Activated T-helper 1 cell treated with anti-CD3 and anti-CD28 coated beads, Interleukin-2, amount 50 U/mL, for 16 hours (primary cell): ENCODE measurements around the gene SLCO2B1.
A peak's percentile ranks its signal among the peaks of the same experiment; 100 is the strongest.

Experiments used
- DNase-seq, 2 donors: peaks; one replicate each; pipeline ENCODE4 v3.0.0-alpha.2; 2020; ENCODE audit warnings: low read depth in 1 of 2, low spot score in 1 of 2

The SLCO2B1 gene

DNA sequence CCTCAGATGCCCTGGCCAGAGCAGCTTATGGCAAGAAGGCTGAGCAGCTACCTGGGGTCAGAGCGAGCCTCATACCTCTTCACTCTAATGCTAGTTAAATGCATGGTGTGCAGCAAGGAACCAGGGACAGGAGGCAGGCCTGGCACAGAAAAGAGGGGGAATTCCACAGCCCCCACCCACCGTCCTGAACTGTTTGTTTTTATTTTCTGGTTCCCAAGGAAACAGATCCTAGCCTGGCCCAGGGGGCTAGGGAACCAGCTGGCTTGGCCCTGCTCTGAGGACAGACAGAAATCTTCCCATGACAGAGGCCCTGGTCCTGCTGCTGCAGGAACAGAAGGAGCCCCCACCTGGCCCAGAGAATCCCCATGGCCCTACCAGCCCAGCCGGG is 40.4 kb downstream of the SLCO2B1 start:
- DNase-seq = no peak

DNA sequence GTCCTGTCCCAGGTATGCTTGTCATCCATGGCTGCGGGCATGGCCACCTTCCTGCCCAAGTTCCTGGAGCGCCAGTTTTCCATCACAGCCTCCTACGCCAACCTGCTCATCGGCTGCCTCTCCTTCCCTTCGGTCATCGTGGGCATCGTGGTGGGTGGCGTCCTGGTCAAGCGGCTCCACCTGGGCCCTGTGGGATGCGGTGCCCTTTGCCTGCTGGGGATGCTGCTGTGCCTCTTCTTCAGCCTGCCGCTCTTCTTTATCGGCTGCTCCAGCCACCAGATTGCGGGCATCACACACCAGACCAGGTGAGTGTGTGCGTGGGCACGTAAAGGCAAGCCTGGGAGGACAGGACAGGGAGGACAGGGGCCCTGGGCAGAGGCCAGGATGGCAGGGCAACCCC is 42.4 kb downstream of the SLCO2B1 start:
- no peak for DNase-seq

DNA sequence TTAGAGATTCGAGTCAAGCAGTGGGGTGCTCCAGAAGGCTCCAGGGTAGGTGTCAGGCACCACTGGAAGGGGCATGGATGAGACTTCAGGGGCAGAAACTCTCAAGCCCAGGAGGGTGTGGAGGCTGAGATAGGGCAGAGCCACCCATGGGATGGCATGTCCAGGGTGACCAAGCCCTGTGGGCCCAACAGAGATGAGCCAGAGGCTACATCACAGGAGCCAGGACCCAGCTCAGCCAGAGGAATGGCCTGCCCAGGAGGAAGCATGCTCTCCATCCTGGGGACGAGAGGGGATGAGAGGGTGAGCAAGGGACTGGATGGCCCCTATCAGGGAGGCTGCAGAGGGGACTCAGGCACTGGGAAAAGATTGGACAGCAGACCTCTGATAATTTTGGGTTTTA is 42.8 kb downstream of the SLCO2B1 start:
- no peak for DNase-seq

DNA sequence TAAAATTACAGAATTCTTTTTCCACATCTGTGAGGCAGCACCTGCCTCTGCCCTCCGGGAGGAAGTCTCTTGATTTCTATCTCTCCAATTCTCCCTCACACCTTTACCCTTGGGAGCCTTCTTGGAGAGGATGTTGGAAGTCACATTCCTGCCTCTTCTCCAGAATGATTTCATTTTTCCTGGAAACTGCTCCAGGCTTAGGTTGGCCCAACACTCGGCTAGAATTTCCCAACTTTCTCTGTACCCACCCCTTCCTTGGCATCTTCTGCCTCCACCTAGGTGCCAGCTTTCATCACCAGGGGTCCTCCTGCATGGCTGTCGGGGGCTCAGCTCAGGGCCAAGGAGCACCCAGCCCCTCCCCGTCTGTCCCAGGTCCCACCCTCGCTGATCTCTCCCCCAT is 43.2 kb downstream of the SLCO2B1 start:
- no peak for DNase-seq

DNA sequence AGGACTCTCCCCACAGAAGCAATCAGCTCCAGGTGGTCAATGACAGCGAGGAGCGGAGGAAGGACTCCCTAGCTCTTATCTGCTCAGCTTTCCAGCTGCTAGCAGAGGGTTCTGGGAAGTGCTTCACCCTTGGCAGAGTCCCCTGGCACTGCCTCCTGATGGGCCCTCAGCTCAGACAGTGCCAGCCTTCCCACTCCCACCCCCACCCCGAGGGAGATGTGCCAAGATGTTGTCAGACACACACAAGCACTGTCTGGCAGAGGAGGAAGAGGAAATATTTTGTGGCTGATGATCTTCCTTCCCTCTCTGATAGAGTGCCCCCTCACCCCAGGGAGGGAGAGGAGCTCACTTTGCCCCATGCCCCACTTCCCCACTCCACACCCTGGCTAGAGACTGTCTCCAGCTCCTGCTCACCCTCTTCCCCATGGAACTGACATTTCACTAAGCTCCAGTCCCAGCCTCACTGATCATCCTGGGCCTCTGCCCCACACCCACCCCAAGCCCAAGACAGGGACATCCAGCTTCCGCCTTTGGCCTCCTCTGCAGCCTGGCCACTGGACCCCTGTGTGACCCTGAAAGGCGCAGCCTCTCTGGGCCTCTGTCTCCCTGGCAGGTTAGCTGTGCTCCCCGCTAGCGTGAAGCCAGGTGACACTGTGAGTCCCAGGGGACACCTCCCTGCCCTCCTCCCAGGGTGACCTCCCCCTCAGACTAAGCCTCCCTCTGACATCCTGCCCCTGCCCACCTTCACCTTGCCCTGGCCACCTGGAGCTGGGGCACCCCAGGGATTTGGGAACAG is 44.5 kb downstream of the SLCO2B1 start:
- DNase-seq = no peak

DNA sequence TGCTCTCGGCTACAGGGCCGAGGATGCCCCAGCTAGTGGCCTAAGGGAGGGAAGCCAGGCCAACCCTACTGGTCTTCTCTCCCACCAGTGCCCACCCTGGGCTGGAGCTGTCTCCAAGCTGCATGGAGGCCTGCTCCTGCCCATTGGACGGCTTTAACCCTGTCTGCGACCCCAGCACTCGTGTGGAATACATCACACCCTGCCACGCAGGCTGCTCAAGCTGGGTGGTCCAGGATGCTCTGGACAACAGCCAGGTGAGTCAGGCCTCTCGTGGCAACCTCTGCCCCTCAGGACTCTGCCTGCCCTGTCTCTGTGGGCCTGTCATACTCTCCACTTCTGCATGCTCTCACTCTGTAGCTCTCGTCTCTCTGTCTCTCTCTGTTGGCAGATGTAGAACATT is 45.5 kb downstream of the SLCO2B1 start:
- DNase-seq = no peak

DNA sequence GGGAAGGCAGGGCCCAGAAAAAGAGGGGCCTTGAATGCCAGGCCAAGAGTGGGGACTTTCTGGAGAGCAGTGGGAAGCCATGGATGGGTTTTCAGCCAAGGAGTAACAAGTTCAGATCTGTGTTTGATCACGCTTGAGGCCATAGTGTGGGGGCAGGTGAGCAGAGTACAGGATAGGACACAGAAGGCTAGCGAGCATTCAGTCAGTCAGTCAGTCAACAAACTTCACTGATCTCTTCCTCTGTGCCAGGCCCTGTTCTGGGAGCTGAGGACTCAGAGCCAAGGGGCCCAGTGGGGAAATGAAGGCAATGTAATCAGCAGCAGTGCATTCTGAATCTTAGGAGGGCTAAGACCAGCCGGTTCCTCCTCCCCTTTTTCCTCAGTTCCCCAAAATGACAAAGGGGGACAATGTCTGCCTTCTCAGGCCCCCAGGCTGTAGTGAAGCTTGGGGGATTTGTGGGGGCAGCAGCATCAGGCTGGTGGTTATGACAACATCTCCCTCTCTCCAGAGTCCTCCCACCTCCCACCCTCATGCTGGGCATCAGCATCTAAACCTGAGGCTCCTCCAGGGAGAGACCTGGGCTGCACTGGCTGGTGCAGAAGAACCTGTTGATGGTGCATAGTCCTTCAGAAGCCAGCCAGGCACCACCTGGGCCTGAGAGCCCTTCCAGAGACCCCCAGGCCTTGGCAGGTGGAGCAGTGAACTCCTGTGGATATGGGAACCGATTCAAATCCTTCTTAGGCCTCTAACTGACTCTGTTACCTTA is 46.8 kb downstream of the SLCO2B1 start:
- DNase-seq = no peak

DNA sequence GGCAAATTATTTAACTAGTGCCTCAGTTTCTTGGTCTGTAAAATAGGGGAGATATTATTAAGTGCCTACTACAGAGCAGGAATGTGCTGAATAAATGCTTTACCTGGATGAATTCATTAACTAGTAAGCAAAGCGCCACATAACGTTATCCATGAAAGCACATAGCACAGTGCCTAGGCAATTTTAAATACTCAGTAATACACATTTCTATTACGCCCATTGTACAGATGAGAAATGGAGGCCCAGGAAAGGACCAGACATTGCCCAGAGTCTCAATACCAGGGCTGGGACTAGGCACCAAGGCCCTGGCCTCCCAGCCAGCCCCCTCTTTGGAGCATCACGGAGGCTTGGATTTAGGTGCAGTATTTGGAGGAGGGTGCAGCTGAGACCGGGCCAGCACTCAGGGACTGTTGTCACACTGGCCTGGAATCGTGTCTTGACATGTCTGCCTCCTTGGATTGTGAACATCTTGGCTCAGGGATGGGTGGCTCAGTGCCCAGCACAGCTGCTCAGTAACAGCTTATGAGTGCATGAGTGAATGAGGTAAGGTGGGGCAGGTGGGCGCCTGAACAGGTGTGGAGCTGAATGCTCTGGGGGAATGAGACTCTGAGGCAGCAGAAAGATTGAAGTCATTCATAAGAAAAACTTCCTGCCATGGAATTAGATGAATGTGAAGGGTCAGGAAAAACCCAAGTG is 47.5 kb downstream of the SLCO2B1 start:
- no peak for DNase-seq

DNA sequence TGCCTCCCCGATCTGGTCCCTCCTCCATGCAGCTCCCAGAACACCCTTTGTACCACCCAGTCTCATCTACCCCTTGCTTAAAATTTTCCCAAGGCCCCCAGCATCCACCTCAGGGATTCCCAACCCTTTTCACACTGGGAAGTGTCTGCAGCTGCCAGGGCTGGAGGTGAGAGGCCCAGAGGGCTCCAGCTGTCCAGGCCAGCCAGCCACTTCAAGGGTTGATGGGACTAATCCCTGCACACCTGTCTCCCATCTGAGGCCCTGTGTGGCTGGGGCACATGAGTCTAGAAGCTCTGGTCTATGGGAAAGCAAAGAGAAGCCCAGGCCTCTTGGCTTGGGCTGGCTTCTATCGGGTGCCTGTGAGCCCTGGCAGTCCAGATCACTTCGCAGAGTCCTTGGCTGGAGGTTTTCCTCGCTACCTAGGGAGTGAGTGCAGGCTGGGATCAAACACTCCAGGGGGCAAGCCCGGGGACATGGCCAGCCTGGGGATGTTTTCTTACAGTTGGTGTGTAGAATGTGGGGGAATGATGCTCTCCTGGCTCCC is 48.6 kb downstream of the SLCO2B1 start:
- DNase-seq = no peak

DNA sequence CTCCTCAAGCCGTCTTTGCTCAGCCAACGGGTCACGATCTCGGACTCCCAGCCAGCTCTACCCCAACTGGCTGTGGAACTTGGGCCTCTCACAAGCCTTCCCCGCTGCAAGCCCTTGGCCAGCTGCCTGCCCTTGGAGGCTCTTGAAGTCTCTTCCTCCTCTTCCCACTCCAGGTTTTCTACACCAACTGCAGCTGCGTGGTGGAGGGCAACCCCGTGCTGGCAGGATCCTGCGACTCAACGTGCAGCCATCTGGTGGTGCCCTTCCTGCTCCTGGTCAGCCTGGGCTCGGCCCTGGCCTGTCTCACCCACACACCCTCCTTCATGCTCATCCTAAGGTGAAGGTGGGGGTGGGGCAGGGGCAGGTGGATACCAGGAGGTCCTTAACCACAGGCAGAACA is 49.1 kb downstream of the SLCO2B1 start:
- DNase-seq = no peak

DNA sequence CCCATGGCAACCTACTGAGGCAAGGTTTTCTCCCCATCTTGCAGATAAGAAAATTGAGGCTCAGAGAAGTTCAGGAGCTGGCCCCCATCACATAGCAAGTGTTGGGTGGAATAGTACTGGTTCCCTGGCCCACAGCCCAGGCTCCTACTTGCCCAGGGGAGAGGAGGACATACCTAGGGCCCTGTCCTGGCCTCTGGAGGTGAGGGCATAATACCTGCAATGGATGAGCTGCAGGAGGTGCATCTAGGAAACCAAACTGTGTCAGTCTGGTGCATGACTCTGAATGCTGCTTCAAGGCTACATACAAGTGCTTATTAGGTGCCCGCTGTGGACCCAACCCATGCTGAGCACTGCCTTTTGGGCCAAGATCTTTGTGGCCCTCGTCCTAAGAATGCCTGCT is 49.6 kb downstream of the SLCO2B1 start:
- no peak for DNase-seq

DNA sequence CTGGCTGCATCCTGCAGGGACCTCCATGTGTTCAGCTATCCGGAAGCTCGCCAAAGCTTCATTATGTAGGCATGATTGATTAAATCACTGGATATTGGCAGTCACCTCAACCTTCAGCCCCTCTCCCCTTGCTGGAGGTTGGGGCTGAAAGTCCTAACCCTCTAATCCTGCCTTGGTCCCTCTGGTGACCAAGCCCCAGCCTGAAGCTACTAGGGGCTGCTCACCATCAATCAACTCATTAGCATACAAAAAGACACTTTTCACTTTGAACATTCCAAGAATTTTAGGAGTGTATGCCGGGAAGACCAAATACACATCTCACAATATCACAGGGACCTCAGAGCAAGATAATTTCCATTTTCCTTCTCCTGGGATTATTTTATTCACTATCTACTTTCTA is 50.9 kb downstream of the SLCO2B1 start:
- DNase-seq = no peak

DNA sequence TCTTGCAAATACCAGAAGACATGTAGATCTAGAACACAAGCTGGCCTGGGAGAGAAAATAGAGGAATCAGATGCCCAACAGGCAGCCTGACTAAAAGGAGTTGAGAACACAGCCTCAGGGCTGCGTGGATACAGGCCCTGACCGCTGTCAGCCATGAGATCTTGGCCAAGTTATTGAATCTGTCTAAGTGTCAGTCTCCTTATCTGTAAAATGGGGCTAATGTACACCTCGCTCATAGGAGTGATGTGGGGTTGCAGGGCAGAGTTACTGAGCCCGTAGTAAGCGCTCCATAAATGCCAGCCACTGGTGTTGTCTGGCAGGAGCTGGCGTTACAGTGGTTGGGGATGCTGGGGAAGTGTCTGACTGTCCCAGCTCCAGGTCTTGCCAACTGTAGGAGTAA is 51.3 kb downstream of the SLCO2B1 start:
- DNase-seq = no peak

DNA sequence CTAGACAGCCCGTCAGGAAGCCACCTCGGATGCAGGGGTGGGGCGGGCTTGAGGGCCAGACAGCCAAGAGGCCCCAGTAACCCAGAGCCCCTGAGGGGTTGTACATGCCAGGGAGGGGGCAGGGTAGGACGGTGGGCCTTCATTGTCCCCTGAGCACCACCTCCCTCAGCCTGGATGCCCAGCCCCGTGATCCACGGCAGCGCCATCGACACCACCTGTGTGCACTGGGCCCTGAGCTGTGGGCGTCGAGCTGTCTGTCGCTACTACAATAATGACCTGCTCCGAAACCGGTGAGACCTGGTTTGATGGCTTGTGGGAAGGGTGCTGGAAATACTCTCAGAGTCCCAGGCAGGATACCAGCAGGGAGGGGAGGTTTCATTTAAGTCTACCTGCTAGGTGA is 52.2 kb downstream of the SLCO2B1 start:
- no peak for DNase-seq

DNA sequence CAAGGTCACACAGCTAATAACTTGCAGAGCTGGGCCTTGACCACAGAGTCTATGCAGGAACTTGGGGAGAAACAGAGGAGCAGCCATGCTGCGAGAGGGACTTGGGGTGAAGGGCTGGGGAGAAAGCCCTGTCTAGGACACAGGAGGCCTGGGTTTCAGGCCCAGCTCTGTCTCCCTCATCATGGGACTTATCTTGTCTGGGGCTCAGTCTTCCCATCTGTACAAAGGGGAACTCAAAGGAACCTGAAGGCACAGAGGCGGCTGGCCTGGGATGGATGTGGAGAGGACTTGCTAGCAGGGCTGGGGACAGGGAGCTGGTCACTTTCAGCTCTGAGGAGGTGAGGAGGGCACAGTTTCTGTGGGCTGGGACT is 52.7 kb downstream of the SLCO2B1 start:
- DNase-seq = no peak

DNA sequence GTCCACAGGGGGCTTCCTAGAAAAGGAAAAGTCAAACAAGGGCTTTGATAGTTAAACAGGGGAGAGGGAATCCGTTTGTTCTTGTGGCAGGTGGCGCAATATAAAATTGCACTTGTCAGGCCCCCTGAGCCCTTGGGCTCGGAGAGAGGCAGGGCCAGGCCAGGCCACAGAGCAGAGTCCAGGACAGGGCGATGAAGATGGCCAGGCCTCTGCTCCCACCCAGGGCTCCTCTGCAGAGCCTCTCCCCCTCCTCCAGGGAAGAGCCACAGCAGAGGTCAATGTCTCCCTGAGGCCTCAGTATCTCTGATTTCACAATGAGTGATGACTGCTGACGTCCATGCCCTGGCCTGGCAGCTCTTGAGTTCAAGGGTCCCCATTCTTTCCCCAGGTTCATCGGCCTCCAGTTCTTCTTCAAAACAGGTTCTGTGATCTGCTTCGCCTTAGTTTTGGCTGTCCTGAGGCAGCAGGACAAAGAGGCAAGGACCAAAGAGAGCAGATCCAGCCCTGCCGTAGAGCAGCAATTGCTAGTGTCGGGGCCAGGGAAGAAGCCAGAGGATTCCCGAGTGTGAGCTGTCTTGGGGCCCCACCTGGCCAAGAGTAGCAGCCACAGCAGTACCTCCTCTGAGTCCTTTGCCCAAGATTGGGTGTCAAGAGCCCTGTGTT is 53.2 kb downstream of the SLCO2B1 start:
- no peak for DNase-seq

DNA sequence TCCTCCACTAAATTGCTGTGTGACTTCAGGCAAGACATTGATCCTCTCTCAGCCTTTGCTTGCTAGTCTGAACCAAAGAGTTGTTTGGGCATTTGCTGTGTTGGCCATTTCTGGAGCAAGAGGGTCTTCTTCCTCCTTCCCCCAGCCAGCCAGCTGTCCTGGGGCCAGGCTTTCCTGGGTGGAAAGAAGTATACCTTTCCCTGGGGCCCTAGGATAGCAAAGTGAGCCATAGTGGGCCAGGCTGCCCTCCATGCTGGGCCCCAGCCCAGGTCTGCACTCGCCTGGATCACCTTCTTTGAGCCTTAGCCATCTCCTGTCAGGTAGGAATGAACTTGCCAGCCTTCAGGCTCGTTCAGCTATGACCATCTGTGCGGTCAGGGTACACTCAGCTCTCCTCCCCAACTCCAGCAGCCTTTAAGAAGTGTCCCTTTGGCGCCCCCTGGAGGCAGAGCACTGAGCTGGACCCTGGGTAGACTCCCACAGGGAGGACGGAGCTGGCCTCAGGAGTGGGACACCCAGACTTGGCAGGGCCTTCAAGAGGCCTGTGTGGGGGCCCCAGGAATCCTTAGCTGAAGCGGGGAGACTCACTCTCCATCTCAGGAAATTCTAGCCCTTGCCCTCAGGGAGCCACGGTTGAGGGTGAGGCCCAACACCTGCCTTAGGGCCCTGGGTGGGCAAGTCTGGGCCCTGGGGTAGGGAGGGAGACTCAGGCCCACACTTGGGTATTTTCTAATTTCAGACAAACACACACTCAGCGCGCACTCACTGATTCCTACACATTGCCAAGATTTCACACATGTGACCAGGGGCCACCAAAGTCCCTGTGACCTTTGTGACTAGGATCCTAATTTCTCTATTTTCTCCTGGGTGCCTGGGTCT is 54.0 kb downstream of the SLCO2B1 start:
- peak; percentile 71 to 80 for DNase-seq

DNA sequence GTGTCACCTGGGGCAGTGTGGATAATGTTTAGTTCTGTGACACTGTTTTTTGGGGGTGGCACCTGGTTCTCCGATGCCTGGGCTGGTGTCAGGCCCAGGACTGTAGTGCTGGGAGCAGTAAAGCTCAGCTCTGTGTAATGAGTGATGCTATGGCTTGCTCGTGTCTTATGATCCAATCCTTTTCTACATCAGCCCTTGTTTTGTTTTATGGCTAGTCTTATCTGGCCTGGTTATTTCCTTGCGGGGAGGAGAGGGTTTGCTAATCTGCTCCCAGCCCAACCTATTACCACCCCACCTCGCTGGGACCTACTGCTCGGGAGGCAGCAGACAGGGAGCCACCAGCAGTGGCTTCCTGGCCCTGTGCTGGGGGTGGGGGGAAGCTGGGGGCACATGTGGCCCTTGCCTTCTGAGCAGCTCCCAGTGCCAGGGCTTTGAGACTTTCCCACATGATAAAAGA is 54.7 kb downstream of the SLCO2B1 start:
- no peak for DNase-seq

DNA sequence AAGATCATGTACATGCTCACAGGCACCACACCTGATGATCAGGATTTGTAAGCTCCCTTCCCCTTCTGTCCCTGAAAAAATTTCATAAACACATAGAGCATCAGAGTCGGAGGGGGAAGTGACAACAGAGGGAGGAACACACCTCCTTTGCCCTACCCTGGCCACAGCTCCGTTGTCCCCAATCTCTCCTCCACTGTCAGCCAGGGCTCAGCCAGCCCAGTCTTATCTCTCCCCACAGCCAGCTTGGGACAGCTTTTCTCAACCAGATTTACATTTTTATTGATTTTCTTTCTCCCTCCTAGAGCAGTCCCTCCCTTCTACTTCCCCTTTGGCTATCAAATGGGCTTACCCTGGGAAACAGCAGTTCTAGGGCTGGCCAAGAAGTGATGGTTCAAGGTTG is 57.5 kb downstream of the SLCO2B1 start:
- no peak for DNase-seq

DNA sequence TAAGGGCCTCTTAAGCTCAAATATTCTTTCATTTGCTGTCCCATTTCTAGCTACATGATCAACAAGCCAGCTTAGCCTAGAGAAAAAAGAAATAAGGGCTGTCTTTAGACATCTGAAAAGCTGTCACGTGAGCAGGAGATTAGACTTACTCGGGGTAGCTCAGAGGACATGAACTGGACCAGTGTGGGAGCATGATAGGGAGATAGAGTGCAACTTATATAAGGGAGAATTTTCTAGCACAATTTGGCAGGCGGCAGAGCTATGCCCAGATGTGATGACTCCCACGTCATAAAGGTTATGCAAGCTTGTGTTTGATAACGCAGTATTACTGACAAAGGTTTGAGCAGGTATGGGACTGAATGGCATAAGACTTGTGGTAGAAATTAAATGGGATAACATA is 61.5 kb downstream of the SLCO2B1 start:
- DNase-seq = no peak
